ENCODE data around the gene EML6.

- TF ChIP-seq POLR2AphosphoS5 (IDR thresholded peaks at IDR 0.05), result no peak
- TF ChIP-seq, protein P1, sequence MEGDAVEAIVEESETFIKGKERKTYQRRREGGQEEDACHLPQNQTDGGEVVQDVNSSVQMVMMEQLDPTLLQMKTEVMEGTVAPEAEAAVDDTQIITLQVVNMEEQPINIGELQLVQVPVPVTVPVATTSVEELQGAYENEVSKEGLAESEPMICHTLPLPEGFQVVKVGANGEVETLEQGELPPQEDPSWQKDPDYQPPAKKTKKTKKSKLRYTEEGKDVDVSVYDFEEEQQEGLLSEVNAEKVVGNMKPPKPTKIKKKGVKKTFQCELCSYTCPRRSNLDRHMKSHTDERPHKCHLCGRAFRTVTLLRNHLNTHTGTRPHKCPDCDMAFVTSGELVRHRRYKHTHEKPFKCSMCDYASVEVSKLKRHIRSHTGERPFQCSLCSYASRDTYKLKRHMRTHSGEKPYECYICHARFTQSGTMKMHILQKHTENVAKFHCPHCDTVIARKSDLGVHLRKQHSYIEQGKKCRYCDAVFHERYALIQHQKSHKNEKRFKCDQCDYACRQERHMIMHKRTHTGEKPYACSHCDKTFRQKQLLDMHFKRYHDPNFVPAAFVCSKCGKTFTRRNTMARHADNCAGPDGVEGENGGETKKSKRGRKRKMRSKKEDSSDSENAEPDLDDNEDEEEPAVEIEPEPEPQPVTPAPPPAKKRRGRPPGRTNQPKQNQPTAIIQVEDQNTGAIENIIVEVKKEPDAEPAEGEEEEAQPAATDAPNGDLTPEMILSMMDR (IDR thresholded peaks at IDR 0.05), result no peak
These were observed 14.1 kb upstream of the EML6 start for GRCh38 chr2:54709336-54709809.

Measured in upper lobe of left lung (tissue), 4 donors.